ENCODE results near the gene ATG10.
"Not testable (repeated sequence)": the region's sequence is repeated elsewhere in the genome, so short reads cannot be mapped to it uniquely, and the experiment has no call there.

The ATG10 gene

GRCh38 chr5:82119889-82120288, 148.1 kb downstream of the ATG10 start:
- DNase-seq = no peak

- DNase-seq = no peak
These were observed 158.0 kb downstream of the ATG10 start for GRCh38 chr5:82129723-82130285.

DNA sequence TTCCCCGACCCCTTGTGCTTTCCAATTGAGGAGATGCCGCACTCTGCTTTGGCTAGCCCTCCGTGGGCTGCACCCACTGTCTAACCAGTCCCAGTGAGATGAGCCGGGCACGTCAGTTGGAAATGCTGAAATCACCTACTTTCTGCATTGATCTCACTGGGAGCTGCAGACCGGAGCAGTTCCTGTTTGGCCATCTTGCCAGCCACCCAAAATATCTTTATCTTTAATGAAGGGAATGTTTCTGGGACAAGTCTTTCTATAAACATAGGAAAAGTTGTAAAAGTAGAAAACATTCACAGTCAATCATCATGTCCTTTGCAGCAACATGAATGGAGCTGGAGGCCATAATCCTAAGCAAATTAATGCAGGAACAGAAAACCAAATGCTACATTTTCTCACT, 158.8 kb downstream of the ATG10 start:
- no peak for DNase-seq

- DNase-seq = no peak
These were observed 165.4 kb downstream of the ATG10 start for GRCh38 chr5:82137205-82137604.

- DNase-seq = not testable (repeated sequence)
These were observed 168.0 kb downstream of the ATG10 start for GRCh38 chr5:82139837-82140236.

GRCh38 chr5:82142217-82142841, 170.5 kb downstream of the ATG10 start:
- no peak for DNase-seq

DNA sequence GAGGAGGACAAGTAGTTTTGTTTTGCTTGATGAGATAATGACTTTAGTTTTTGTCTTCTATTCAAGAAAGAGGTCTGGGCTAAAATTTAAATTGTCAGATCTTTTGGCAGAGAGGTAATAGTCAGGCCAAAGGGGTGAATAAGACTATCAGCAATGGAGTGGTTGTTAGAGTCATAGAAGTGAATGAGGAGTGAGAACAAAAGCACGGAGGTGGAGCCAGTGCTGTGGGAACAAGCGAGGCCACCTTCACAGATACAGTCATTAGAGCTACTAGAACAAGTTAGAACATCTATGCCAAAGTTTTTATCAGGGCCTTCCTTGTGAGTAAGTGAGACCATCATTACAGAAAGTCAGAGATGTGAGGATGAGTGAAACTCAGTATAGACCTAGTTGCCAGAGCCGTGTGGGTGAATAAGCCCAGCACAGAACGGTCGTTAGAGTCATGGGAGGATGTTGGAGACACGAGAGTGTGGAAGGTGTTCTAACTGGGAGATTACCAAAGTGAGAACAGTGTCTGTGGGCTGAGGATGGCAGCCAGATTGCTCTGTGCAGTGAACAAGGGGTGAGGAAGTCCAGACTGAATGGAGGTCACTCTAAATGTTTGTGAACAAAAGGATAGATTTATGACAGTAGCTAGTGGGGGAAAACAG, 171.2 kb downstream of the ATG10 start:
- DNase-seq = no peak

GRCh38 chr5:82147860-82148573, 176.2 kb downstream of the ATG10 start:
- DNase-seq = no peak

GRCh38 chr5:82149434-82149833, 177.6 kb downstream of the ATG10 start:
- DNase-seq = no peak

- peak in 7 of 58 donors; percentile 2 to 17 (median 5) for DNase-seq
These were observed 178.7 kb downstream of the ATG10 start for GRCh38 chr5:82150559-82150958.

DNA sequence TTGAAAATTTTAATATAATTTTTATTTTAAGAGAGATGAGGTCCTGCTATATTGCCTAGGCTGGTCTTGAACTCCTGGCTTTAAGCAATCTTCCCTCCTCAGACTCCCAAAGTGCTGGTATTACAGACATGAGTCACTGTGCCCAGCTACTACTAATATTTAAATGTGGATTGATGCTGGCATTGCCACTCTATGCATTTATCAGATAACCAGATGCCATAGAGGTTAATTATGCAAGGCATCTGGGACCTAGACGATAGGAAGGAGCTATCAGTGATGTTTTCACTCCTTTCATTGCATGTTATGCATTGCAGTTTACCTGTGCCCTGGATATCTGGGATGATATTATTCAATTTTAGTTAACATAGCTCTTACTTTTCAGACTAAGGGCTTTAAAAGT, 179.4 kb downstream of the ATG10 start:
- no peak for DNase-seq

- DNase-seq = no peak
These were observed 179.8 kb downstream of the ATG10 start for GRCh38 chr5:82151662-82152061.

GRCh38 chr5:82152978-82153481, 181.2 kb downstream of the ATG10 start:
- no peak for DNase-seq

GRCh38 chr5:82154776-82155175, 183.0 kb downstream of the ATG10 start:
- no peak for DNase-seq

DNA sequence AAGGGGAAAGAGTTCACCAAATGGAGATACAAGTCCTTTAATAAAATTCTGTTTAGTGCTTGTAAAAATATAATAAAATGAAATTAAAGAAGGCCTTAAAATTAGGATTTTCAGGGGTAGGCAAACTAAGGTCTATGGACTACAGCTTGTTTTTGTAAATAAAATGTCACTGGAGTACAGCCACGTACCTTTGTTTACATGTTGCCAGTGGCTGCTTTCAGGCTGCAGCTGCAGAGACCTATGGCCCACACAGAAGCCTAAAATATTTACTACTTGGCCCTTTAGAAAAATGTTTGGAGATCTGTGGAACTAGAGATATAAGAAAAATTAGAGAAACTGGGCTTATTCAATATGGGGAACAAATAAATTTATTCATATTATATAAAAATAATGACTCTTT, 183.5 kb downstream of the ATG10 start:
- DNase-seq = no peak

DNA sequence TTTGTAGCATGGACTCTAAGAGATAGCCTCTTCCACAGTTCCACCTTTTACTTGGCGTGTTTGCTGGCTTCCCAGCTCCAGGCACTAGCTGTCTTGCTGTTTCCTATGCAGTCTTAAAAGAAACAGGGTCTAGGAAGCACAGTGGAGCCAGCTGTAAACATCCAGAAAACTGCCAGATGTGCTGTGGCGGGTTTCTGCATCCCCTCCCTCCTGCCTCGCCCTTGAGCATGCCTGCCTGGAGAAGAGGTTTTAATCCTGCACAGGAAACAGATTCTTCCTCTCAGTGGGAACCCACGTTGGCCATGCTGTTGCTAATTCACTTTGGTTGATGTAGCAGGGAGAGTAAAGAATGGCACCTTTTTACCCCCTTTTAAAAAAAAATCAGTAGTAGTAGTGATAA, 185.1 kb downstream of the ATG10 start:
- no peak for DNase-seq

DNA sequence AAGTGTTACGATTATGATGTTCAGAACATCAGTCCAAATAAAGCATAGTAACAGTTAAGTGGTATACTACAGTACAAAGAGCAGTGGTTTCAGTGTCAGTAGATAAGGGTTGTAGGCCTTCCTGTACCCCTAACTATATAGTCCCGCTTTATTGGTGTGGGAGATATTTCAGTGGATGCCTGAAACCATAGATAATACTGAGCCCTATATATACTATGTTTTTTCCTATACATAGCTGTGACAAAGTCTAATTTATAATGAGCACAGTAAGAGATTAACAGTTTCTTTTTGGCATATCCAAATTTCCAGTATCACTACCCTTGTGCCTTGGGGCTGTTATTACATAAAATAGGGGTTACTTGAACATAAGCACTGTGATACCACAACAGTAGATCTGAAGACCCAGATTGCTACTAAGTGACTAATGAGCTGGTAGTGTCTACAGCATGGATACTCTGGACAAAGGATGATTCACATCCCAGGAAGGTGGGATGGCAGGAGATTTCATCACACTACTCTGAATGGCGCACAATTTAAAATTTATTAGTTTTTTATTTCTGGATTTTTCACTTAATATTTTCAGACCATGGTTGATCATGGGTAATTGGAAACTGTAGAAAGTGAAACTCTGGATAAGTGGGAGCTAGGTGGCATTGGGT, 187.1 kb downstream of the ATG10 start:
- DNase-seq = no peak

GRCh38 chr5:82160948-82161347, 189.1 kb downstream of the ATG10 start:
- no peak for DNase-seq

GRCh38 chr5:82162573-82162972, 190.8 kb downstream of the ATG10 start:
- DNase-seq = peak in 2 of 58 donors; percentile 0 to 4

DNA sequence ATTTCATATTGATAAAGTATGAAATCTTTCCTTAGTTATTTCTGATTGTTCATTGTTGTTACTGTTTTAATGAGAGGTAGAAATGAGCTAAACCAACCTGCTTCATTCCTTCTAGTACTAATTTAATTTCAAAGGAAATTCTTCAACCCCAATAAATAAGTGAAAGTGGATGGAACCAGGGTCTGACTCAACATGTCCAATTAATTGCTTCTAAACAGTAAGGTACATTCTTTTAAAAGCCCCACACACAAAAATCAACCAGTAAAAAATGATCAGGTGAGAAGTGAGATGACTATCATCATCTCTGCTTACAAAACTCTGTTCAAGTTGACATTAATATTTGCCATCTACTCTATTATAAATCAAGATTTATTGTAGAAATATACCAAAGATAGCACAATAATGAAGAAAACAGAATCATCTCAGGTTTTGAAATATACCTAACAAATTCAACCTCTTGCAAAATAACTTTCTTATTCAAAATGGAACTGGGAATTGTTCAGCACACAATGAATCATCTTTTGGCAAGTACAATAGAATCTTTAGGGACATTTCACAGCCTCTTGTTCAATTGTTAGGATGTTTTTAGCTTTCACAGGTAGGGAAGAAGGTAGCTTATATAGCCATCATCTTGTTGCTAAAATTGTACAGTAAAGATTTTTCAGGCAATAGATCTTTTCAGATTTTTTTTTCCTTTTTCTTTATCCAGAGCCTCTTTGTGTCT, 191.8 kb downstream of the ATG10 start:
- DNase-seq = no peak
